Keratinocyte (primary cell): ENCODE measurements around the gene LAMP2.
"Not testable (repeated sequence)": the region's sequence is repeated elsewhere in the genome, so short reads cannot be mapped to it uniquely, and the experiment has no call there.

ENCODE experiments used
- EZH2 ChIP-seq: IDR thresholded peaks from one replicate; pipeline ENCODE4 v1.6.1; 2012; ENCODE audit warnings: inconsistent platforms, mild to moderate bottlenecking, low read length, moderate library complexity
- TF ChIP-seq, protein P1 (sequence below), 3 experiments: IDR thresholded peaks in 1 of 3; conservative IDR thresholded peaks in 1 of 3; optimal IDR thresholded peaks in 1 of 3; 2 replicates in 2 of 3; 3 replicates in 1 of 3; pipeline versions ENCODE3 to v1.5.1; 2011; ENCODE audit warnings: low read length in 3 of 3, mild to moderate bottlenecking in 3 of 3, moderate library complexity in 2 of 3, control low read depth in 1 of 3, inconsistent platforms in 1 of 3; ENCODE audit not compliant: insufficient read depth in 2 of 3; ENCODE audit errors: extremely low read depth in 1 of 3

DNA sequence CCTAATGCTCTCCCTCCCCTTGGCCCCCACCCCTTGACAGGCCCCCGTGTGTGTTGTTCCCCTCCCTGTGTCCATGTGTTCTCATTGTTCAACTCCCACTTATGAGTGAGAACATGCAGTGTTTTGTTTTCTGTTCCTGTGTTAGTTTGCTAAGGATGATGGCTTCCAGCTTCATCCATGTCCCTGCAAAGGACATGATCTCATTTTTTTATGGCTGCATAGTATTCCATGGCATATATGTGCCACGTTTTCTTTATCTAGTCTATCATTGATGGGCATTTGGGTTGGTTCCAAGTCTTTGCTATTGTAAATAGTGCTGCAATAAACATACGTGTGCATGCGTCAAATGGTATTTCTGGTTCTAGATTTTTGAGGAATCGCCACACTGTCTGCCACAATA lies 561 bp upstream of the LAMP2 start:
- TF ChIP-seq, protein P1, sequence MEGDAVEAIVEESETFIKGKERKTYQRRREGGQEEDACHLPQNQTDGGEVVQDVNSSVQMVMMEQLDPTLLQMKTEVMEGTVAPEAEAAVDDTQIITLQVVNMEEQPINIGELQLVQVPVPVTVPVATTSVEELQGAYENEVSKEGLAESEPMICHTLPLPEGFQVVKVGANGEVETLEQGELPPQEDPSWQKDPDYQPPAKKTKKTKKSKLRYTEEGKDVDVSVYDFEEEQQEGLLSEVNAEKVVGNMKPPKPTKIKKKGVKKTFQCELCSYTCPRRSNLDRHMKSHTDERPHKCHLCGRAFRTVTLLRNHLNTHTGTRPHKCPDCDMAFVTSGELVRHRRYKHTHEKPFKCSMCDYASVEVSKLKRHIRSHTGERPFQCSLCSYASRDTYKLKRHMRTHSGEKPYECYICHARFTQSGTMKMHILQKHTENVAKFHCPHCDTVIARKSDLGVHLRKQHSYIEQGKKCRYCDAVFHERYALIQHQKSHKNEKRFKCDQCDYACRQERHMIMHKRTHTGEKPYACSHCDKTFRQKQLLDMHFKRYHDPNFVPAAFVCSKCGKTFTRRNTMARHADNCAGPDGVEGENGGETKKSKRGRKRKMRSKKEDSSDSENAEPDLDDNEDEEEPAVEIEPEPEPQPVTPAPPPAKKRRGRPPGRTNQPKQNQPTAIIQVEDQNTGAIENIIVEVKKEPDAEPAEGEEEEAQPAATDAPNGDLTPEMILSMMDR (optimal IDR thresholded peaks at IDR 0.05 in 1 of 3, IDR thresholded peaks at IDR 0.05 in 1 of 3, conservative IDR thresholded peaks at IDR 0.05 in 1 of 3; ENCODE audit: extremely low read depth in 1 of 3, insufficient read depth in 2 of 3, low read length in 3 of 3) = not testable (repeated sequence)
- TF ChIP-seq EZH2 = not testable (repeated sequence)
